Measurements from ENCODE around the gene NMNAT1. TPM values are rescaled to one million over a fixed set of nuclear protein-coding genes. Genes with fewer than 3 reads are reported as not detected.

NMNAT1 gene
- total RNA-seq, 1 experiment from 2014 or later, result 8.6 TPM

GRCh38 chr1:9910423-9911178 lies 32.7 kb upstream of the NMNAT1 start:
- intact Hi-C loops (cut with micrococcal nuclease), result loop anchor here (2.0 kb wide), 1 partner anchor 32 kb away; the partner anchor contains the start of genes LZIC and NMNAT1
- CTCF ChIA-PET, result interaction anchor here (0.7 to 1.4 kb wide), 5 partner anchors 17 to 39 kb away, joined by 3 to 5 read pairs (median 4); partner anchors contain the start of genes LZIC and NMNAT1
- TSS peak; percentile 97 for BruUV-seq (replicated peaks)
- no peak for TF ChIP-seq JUND (IDR thresholded peaks at IDR 0.05)
- no peak for TF ChIP-seq ZBTB33 (IDR thresholded peaks at IDR 0.05; ENCODE audit: extremely low read depth, insufficient replicate concordance, low read length)
- TF ChIP-seq SIN3A (IDR thresholded peaks at IDR 0.05; ENCODE audit: low read depth), result 0 out of 2 replicates have a peak, but pooled peaks have one; percentile 2
- no peak for TF ChIP-seq EZH2 (IDR thresholded peaks at IDR 0.05)
- TF ChIP-seq REST (IDR thresholded peaks at IDR 0.05; ENCODE audit: low read depth), result no peak
- no peak for TF ChIP-seq ZFX (IDR thresholded peaks at IDR 0.05)
- TF ChIP-seq YY1 (IDR thresholded peaks at IDR 0.05; ENCODE audit: extremely low read depth, insufficient replicate concordance, low read depth, low read length), result peak; percentile 6
- no peak for TF ChIP-seq ATF3 (IDR thresholded peaks at IDR 0.05)
- peak; percentile 64; the same call in 1 of the 2 replicates for TF ChIP-seq EGR1 (IDR thresholded peaks at IDR 0.05; ENCODE audit: low read depth)
- TF ChIP-seq EZH2phosphoT487 (IDR thresholded peaks at IDR 0.05; ENCODE audit: borderline replicate concordance), result no peak
- no peak for TF ChIP-seq CBX3 (IDR thresholded peaks at IDR 0.05; ENCODE audit: low read depth)
- TF ChIP-seq MAX (IDR thresholded peaks at IDR 0.05), result peak; percentile 82
- no peak for TF ChIP-seq FOSL1 (IDR thresholded peaks at IDR 0.05; ENCODE audit: low read depth)
- no peak for TF ChIP-seq ELF1 (IDR thresholded peaks at IDR 0.05; ENCODE audit: borderline replicate concordance, low read depth)
- TF ChIP-seq SRF (IDR thresholded peaks at IDR 0.05; ENCODE audit: low read depth), result peak; percentile 98
- peak; percentile 29 for TF ChIP-seq POLR2A (IDR thresholded peaks at IDR 0.05; ENCODE audit: borderline replicate concordance, extremely low read depth, insufficient read depth, insufficient read length)
- TF ChIP-seq ZNF274 (IDR thresholded peaks at IDR 0.05; ENCODE audit: low read depth, low read length), result no peak
- peak; percentile 69 for TF ChIP-seq POLR2AphosphoS5 (IDR thresholded peaks at IDR 0.05; ENCODE audit: low read depth, low read length)

More at GRCh38 chr1:9910423-9911178, 32.7 kb upstream of the NMNAT1 start:
- peaks cover 7% of the 10 kb centered on the region; the same call in 1 of the 2 replicates for H3K79me2 ChIP-seq (ENCODE audit: insufficient read depth, low read length)
- H3K9ac ChIP-seq (ENCODE audit: low read length), result peak overlapping the region; percentile 65
- peak; percentile 96 for ATAC-seq
- H3K4me3 ChIP-seq (replicated peaks in 1 of 2; ENCODE audit: low read depth in 1 of 2, low read length in 2 of 2), result peak overlapping the region; percentile 45 to 63
- peak overlapping the region; percentile 77 for H3K4me2 ChIP-seq (ENCODE audit: low read length)
- no peaks in the 10 kb centered on the region for H4K20me1 ChIP-seq (ENCODE audit: insufficient read depth)
- no peaks in the 10 kb centered on the region for H3K36me3 ChIP-seq (ENCODE audit: control insufficient read depth in 1 of 2, insufficient read depth in 2 of 2, low read length in 2 of 2)
- H3K9me2 ChIP-seq (ENCODE audit: insufficient read depth), result no peaks in the 10 kb centered on the region
- ChIA-PET POLR2A (interaction anchor here (0.6 to 0.8 kb wide), 2 partner anchors 8 to 20 kb away, joined by 3 to 4 read pairs; no protein-coding TSS in a partner anchor), RAD21 (ENCODE audit: low non-redundant PET in 1 of 2, low total read pairs in 2 of 2, uncharacterized antibody in 2 of 2, unreplicated experiment in 2 of 2) (interaction anchor here in 1 of 2 experiments (1.2 kb wide), 1 partner anchor 33 kb away, joined by 3 read pairs; no protein-coding TSS in a partner anchor)
- no peaks in the 10 kb centered on the region for H3K27me3 ChIP-seq (ENCODE audit: insufficient read depth, low read length)
- no peaks in the 10 kb centered on the region for H3K9me3 ChIP-seq (ENCODE audit: control insufficient read depth in 1 of 2, insufficient read depth in 1 of 2, low read depth in 1 of 2, low read length in 2 of 2)
- H3K27ac ChIP-seq (ENCODE audit: low read depth, low read length), result peak overlapping the region; percentile 90
- peaks cover 10 to 23% of the 10 kb centered on the region in 2 experiments for H3K4me1 ChIP-seq (ENCODE audit: control insufficient read depth in 1 of 2, insufficient read depth in 2 of 2, low read length in 2 of 2)
- DNase-seq (ENCODE audit: low read depth, low spot score), result peak; percentile 97
- peak overlapping the region; percentile 69 for H2AFZ ChIP-seq (ENCODE audit: low read depth, low read length, poor library complexity, severe bottlenecking)

Measured in HCT116 (cell line).